ENCODE measurements around the gene MTMR6. TPM values are rescaled to one million over a fixed set of nuclear protein-coding genes. Genes with fewer than 3 reads are reported as not detected.

The MTMR6 gene
- total RNA-seq, 4 donors from 2014 or later, result 17.5 to 25.1 (median 21.7) TPM

DNA sequence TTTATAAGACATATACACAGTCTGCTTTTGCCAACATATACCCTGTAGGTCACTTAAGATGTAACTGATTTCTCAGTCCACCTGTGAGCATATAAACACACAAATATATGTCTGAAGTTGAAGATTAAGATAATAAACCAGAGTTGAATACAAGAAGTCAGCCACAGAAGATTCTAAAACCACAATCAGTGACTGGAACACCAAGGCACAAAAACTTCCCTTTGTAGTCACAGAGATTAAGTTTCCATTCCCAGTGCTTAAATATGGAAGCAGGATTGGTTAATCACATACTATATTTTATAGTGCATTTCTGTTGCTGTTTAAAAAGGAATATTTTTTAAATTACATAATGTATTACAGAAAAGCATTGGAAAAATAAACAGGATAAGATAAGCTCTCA lies 39.9 kb downstream of the MTMR6 start:
- no peaks in the 10 kb centered on the region for H3K4me1 ChIP-seq
- H3K4me3 ChIP-seq, result no peak overlapping the region
- peaks cover 0 to 36% of the 10 kb centered on the region in 2 donors for H3K36me3 ChIP-seq
- in situ Hi-C loops (cut with MboI; ENCODE audit: low sequenced_read_pairs in 4 of 4), result no loop called here
- DNase-seq, result no peak
- TF ChIP-seq, protein P1, sequence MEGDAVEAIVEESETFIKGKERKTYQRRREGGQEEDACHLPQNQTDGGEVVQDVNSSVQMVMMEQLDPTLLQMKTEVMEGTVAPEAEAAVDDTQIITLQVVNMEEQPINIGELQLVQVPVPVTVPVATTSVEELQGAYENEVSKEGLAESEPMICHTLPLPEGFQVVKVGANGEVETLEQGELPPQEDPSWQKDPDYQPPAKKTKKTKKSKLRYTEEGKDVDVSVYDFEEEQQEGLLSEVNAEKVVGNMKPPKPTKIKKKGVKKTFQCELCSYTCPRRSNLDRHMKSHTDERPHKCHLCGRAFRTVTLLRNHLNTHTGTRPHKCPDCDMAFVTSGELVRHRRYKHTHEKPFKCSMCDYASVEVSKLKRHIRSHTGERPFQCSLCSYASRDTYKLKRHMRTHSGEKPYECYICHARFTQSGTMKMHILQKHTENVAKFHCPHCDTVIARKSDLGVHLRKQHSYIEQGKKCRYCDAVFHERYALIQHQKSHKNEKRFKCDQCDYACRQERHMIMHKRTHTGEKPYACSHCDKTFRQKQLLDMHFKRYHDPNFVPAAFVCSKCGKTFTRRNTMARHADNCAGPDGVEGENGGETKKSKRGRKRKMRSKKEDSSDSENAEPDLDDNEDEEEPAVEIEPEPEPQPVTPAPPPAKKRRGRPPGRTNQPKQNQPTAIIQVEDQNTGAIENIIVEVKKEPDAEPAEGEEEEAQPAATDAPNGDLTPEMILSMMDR (IDR thresholded peaks at IDR 0.05 in 4 of 5, conservative IDR thresholded peaks at IDR 0.05 in 1 of 5), result no peak
- no peak for TF ChIP-seq POLR2A (IDR thresholded peaks at IDR 0.05)
- H3K27ac ChIP-seq, result no peak overlapping the region
- H3K9me3 ChIP-seq, result no peaks in the 10 kb centered on the region
- intact Hi-C loops (cut with DNase I; ENCODE audit: low total_unique reads), result no loop called here
- no peaks in the 10 kb centered on the region for H3K27me3 ChIP-seq
- ATAC-seq, result no peak

DNA sequence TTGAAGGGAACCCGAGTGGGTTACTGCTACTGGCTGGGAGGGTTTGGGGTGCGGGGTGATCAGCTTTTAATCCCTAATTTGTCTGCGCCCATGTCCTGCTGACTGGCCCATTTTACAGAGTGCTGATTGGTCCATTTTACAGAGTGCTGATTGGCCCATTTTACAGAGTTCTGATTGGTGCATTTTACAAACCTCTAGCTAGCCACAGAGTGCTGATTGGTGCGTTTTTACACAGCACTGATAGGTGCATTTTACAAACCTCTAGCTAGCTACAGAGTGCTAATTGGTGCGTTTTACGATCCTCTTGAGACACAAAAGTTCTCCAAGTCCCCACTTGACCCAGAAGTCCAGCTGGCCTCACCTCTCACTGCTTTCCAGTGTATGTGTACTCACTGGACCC lies 43.2 kb downstream of the MTMR6 start:
- intact Hi-C loops (cut with DNase I; ENCODE audit: low total_unique reads), result no loop called here
- H3K27me3 ChIP-seq, result no peaks in the 10 kb centered on the region
- no peak overlapping the region for H3K27ac ChIP-seq
- peaks cover 0 to 3% of the 10 kb centered on the region in 2 donors for H3K36me3 ChIP-seq
- no peaks in the 10 kb centered on the region for H3K9me3 ChIP-seq
- H3K4me3 ChIP-seq, result no peak overlapping the region
- TF ChIP-seq POLR2A (IDR thresholded peaks at IDR 0.05), result no peak
- TF ChIP-seq, protein P1 (IDR thresholded peaks at IDR 0.05 in 4 of 5, conservative IDR thresholded peaks at IDR 0.05 in 1 of 5), result no peak
- in situ Hi-C loops (cut with MboI; ENCODE audit: low sequenced_read_pairs in 4 of 4), result no loop called here
- DNase-seq (no peak), ATAC-seq (no peak)
- no peaks in the 10 kb centered on the region for H3K4me1 ChIP-seq

DNA sequence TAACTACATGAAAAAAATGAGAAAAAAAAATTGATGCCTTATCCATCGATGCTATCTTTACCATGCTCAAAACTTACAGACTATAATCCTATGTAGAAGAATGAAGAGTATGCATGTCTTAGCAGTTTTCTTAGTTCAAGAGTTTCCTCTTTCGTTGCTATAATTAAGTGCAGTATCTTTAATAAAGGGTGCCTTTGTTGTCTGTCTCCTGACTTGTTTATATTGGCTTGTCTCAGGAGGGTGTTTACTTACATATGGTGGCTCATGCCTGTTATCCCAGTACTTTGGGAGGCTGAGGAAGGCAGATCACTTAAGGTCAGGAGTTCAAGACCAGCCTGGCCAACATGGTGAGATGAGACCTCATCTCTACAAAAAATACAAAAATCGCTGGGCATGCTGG lies 44.3 kb downstream of the MTMR6 start:
- intact Hi-C loops (cut with DNase I; ENCODE audit: low total_unique reads) (no loop called here), in situ Hi-C loops (cut with MboI; ENCODE audit: low sequenced_read_pairs in 4 of 4) (no loop called here)
- Histone ChIP-seq H3K27me3 (no peaks in the 10 kb centered on the region), H3K4me3 (no peak overlapping the region), H3K36me3 (no peaks in the 10 kb centered on the region), H3K9me3 (no peaks in the 10 kb centered on the region), H3K27ac (no peak overlapping the region), H3K4me1 (no peaks in the 10 kb centered on the region)
- ATAC-seq (no peak), DNase-seq (no peak)
- no peak for TF ChIP-seq POLR2A (IDR thresholded peaks at IDR 0.05)
- TF ChIP-seq, protein P1 (IDR thresholded peaks at IDR 0.05 in 4 of 5, conservative IDR thresholded peaks at IDR 0.05 in 1 of 5), result no peak

DNA sequence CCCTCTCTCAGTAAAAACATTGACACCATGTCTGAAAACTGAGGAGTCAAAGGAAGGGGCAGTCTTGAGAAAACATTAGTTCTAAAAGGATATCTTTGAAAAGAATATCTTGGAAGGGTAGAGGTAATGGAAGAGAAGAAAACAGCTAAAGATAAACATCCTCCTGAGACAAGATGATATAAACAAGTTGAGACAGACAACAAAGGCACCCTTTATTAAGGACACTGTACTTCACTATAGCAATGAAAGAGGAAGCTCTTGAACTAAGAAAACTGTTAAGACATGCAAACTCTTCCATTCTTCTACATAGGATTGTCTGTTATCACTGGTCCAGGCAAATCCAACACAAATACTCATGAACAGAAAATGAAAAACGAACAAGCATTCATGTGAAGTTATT lies 46.3 kb downstream of the MTMR6 start:
- Histone ChIP-seq H3K4me3 (no peak overlapping the region), H3K27ac (no peak overlapping the region), H3K27me3 (no peaks in the 10 kb centered on the region), H3K36me3 (no peaks in the 10 kb centered on the region), H3K9me3 (no peaks in the 10 kb centered on the region), H3K4me1 (no peaks in the 10 kb centered on the region)
- DNase-seq (no peak), ATAC-seq (no peak)
- intact Hi-C loops (cut with DNase I; ENCODE audit: low total_unique reads), result no loop called here
- no peak for TF ChIP-seq POLR2A (IDR thresholded peaks at IDR 0.05)
- TF ChIP-seq, protein P1 (IDR thresholded peaks at IDR 0.05 in 4 of 5, conservative IDR thresholded peaks at IDR 0.05 in 1 of 5), result no peak
- in situ Hi-C loops (cut with MboI; ENCODE audit: low sequenced_read_pairs in 4 of 4), result no loop called here

DNA sequence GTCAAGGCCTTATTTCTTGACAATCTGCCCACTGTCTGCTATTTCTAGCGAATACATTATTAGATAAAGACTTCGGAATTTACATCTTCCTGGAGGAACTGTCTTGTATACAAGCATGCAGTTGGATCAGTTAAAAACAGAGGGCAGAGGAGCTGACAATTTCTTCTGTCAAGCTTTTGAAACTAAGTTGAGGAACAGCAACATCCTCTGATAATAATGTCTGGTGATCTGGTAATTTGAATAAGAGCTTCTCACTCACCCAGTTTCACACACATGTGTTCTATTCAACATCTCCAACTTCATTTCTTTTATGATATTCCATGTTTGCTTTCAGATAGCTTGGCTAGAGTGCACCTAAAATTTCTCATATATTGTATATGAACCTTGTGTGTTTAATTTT lies 50.2 kb downstream of the MTMR6 start:
- Histone ChIP-seq H3K36me3 (no peaks in the 10 kb centered on the region), H3K4me3 (no peak overlapping the region), H3K4me1 (no peaks in the 10 kb centered on the region), H3K27me3 (no peaks in the 10 kb centered on the region), H3K9me3 (no peaks in the 10 kb centered on the region), H3K27ac (no peak overlapping the region)
- in situ Hi-C loops (cut with MboI; ENCODE audit: low sequenced_read_pairs in 4 of 4) (no loop called here), intact Hi-C loops (cut with DNase I; ENCODE audit: low total_unique reads) (no loop called here)
- no peak for TF ChIP-seq POLR2A (IDR thresholded peaks at IDR 0.05)
- TF ChIP-seq, protein P1 (IDR thresholded peaks at IDR 0.05 in 4 of 5, conservative IDR thresholded peaks at IDR 0.05 in 1 of 5), result no peak
- ATAC-seq, result no peak
- DNase-seq, result no peak
